ENCODE measurements around the gene TBX4. TPM values are rescaled to one million over a fixed set of nuclear protein-coding genes. Genes with fewer than 3 reads are reported as not detected.

TBX4 gene
- total RNA-seq, 1 experiment from 2014 or later = not detected

GRCh38 chr17:61504697-61505096, 52.5 kb downstream of the TBX4 start:
- ChIA-PET CTCF (no interaction called here), POLR2A (ENCODE audit: unreplicated experiment) (no interaction called here)
- H3K4me2 ChIP-seq = peak overlapping the region; percentile 34
- intact Hi-C loops (cut with micrococcal nuclease; ENCODE audit: unreplicated experiment) = no loop called here
- no peaks in the 10 kb centered on the region for H3K27me3 ChIP-seq (ENCODE audit: insufficient read depth, low read depth)
- no peak for TF ChIP-seq EZH2 (IDR thresholded peaks at IDR 0.05; ENCODE audit: low read depth)
- TF ChIP-seq, protein P1, sequence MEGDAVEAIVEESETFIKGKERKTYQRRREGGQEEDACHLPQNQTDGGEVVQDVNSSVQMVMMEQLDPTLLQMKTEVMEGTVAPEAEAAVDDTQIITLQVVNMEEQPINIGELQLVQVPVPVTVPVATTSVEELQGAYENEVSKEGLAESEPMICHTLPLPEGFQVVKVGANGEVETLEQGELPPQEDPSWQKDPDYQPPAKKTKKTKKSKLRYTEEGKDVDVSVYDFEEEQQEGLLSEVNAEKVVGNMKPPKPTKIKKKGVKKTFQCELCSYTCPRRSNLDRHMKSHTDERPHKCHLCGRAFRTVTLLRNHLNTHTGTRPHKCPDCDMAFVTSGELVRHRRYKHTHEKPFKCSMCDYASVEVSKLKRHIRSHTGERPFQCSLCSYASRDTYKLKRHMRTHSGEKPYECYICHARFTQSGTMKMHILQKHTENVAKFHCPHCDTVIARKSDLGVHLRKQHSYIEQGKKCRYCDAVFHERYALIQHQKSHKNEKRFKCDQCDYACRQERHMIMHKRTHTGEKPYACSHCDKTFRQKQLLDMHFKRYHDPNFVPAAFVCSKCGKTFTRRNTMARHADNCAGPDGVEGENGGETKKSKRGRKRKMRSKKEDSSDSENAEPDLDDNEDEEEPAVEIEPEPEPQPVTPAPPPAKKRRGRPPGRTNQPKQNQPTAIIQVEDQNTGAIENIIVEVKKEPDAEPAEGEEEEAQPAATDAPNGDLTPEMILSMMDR (conservative IDR thresholded peaks at IDR 0.05) = no peak
- H4K20me1 ChIP-seq (ENCODE audit: insufficient read depth) = no peaks in the 10 kb centered on the region
- peak in 1 of 2 experiments; percentile 72 for DNase-seq
- no peaks in the 10 kb centered on the region for H3K36me3 ChIP-seq (ENCODE audit: low read depth)
- no TSS peak for BruUV-seq (replicated peaks)
- H3F3A ChIP-seq (ENCODE audit: insufficient read depth, low read depth) = peaks cover 11% of the 10 kb centered on the region
- H3K4me1 ChIP-seq (replicated peaks; ENCODE audit: insufficient read depth) = peaks cover 5% of the 10 kb centered on the region
- H3K4me3 ChIP-seq = no peak overlapping the region
- no peaks in the 10 kb centered on the region for H3K79me2 ChIP-seq (ENCODE audit: low read depth)
- H3K9me3 ChIP-seq (ENCODE audit: insufficient read depth, low read depth) = no peaks in the 10 kb centered on the region
- H3K27ac ChIP-seq = no peak overlapping the region
- no peaks in the 10 kb centered on the region for H3K9me2 ChIP-seq (ENCODE audit: insufficient read depth)
- H2AFZ ChIP-seq = no peak overlapping the region

DNA sequence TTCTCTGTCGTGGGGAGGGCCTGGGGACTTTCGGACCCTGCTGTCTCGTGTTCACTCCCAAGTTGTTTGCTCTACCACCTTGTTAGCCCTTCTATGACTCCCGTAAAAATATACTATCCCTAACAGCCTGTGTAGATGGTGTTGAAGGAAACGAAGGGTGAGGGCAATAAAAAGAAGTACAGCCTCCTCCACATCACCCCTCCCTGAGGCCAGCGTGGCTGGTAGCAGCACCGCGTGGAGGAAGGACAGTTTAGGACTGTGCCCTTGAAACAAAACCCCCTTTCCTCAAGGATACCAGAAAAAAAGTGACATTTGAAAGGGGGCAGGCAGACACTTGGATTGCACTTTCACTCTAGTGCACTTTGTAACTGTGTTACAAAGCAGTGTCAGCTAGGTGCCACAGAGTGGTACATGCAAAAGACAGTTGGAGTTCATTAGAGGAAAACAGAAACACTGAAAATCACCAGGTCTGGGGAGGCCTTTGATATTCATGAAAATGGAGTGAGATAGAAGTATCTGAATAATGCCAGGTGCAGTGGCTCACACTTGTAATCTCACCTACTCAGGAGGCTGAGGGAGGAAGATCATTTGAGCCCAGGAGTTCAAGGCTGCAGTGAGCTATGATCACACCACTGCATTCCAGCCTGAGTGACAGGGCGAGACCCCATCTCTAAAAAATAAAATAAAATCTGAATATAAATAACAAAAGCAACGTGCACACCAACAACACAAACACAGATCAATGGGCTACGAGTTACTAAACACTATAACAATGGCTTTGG, 53.8 kb downstream of the TBX4 start:
- TF ChIP-seq EZH2 (IDR thresholded peaks at IDR 0.05; ENCODE audit: low read depth) = no peak
- TF ChIP-seq, protein P1 (conservative IDR thresholded peaks at IDR 0.05) = no peak
- DNase-seq = no peak
- CTCF ChIA-PET = no interaction called here
- Histone ChIP-seq H2AFZ (no peak overlapping the region), H3K9me2 (ENCODE audit: insufficient read depth) (no peaks in the 10 kb centered on the region), H3F3A (ENCODE audit: insufficient read depth, low read depth) (peaks cover 11% of the 10 kb centered on the region), H3K4me3 (no peak overlapping the region), H3K4me2 (no peak overlapping the region), H3K9me3 (ENCODE audit: insufficient read depth, low read depth) (no peaks in the 10 kb centered on the region), H3K27ac (no peak overlapping the region), H3K36me3 (ENCODE audit: low read depth) (no peaks in the 10 kb centered on the region), H4K20me1 (ENCODE audit: insufficient read depth) (no peaks in the 10 kb centered on the region), H3K4me1 (replicated peaks; ENCODE audit: insufficient read depth) (peaks cover 5% of the 10 kb centered on the region), H3K27me3 (ENCODE audit: insufficient read depth, low read depth) (no peaks in the 10 kb centered on the region), H3K79me2 (ENCODE audit: low read depth) (no peaks in the 10 kb centered on the region)
- BruUV-seq (replicated peaks) = no TSS peak
- POLR2A ChIA-PET (ENCODE audit: unreplicated experiment) = no interaction called here
- intact Hi-C loops (cut with micrococcal nuclease; ENCODE audit: unreplicated experiment) = no loop called here

- H3K36me3 ChIP-seq (ENCODE audit: low read depth) = no peaks in the 10 kb centered on the region
- no peak overlapping the region for H2AFZ ChIP-seq
- no TSS peak for BruUV-seq (replicated peaks)
- H3K27ac ChIP-seq = no peak overlapping the region
- H3K4me3 ChIP-seq = no peak overlapping the region
- H3K27me3 ChIP-seq (ENCODE audit: insufficient read depth, low read depth) = no peaks in the 10 kb centered on the region
- no peak for TF ChIP-seq EZH2 (IDR thresholded peaks at IDR 0.05; ENCODE audit: low read depth)
- TF ChIP-seq, protein P1 (conservative IDR thresholded peaks at IDR 0.05) = no peak
- no peaks in the 10 kb centered on the region for H3K9me2 ChIP-seq (ENCODE audit: insufficient read depth)
- intact Hi-C loops (cut with micrococcal nuclease; ENCODE audit: unreplicated experiment) = no loop called here
- peaks cover 5% of the 10 kb centered on the region for H3K4me1 ChIP-seq (replicated peaks; ENCODE audit: insufficient read depth)
- no peaks in the 10 kb centered on the region for H4K20me1 ChIP-seq (ENCODE audit: insufficient read depth)
- H3K4me2 ChIP-seq = no peak overlapping the region
- no peaks in the 10 kb centered on the region for H3K79me2 ChIP-seq (ENCODE audit: low read depth)
- ChIA-PET CTCF (no interaction called here), POLR2A (ENCODE audit: unreplicated experiment) (interaction anchor here (0.7 kb wide), 1 partner anchor 43 kb away, joined by 5 read pairs; no protein-coding TSS in a partner anchor)
- no peaks in the 10 kb centered on the region for H3K9me3 ChIP-seq (ENCODE audit: insufficient read depth, low read depth)
- DNase-seq = no peak
- H3F3A ChIP-seq (ENCODE audit: insufficient read depth, low read depth) = peaks cover 11% of the 10 kb centered on the region
Observed at GRCh38 chr17:61507383-61508066, 55.3 kb downstream of the TBX4 start.

Measured in PC-9 (cell line).